ENCODE results near the gene SELENOS.

DNA sequence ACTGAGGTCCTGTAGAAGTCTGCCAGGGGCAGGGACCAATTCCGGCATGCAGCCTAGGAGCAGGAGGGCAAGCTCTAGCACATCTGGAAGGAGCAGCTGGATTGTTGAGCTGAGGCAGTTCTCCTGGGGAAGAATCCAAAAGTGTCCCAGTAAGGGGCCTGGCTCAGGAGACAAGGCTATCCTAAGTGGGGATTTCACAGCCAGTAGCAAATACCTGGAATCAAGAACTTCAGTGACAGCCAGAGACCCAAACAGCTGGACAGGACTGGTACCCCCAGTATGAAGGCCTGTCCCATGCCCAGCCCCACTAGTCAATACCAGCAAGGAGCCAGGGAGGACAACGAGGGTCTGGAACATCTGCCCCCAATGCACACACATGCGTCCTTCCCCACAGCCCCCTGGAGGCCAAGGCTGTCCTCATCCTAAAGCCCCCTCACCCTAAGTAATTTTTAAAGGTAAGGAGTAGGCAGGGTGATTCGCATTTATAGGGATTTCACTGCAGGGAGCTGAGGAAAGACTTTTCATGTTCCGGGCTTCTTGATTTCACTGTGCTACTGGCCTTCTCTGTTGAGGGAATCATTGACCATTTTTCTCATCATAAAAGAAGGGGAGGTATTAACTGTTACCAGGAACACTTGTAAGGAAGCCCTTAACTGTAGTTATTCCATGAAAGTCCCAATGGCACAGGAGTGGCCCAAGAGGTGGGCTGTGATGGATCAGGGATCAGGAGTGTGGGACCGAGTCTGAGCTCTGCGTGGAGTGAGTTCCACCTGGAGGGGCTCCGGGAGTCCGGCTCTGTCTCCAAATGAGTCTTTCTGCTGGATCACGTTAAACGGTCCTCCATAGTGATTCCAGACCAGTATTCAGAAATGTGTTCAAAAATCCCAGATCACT is 22.9 kb downstream of the SELENOS start:
- TF ChIP-seq, protein P1, sequence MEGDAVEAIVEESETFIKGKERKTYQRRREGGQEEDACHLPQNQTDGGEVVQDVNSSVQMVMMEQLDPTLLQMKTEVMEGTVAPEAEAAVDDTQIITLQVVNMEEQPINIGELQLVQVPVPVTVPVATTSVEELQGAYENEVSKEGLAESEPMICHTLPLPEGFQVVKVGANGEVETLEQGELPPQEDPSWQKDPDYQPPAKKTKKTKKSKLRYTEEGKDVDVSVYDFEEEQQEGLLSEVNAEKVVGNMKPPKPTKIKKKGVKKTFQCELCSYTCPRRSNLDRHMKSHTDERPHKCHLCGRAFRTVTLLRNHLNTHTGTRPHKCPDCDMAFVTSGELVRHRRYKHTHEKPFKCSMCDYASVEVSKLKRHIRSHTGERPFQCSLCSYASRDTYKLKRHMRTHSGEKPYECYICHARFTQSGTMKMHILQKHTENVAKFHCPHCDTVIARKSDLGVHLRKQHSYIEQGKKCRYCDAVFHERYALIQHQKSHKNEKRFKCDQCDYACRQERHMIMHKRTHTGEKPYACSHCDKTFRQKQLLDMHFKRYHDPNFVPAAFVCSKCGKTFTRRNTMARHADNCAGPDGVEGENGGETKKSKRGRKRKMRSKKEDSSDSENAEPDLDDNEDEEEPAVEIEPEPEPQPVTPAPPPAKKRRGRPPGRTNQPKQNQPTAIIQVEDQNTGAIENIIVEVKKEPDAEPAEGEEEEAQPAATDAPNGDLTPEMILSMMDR (IDR thresholded peaks at IDR 0.05; ENCODE audit: low read length): no peak
- no peak for TF ChIP-seq EZH2 (IDR thresholded peaks at IDR 0.05; ENCODE audit: borderline replicate concordance, low read length)
